GM19468 (cell line): Measurements from ENCODE around the gene CD79A.

Source experiments
- ATAC-seq: cut with Tn5 transposase; IDR thresholded peaks from one replicate; pipeline ENCODE4 v1.9.1; 2021; ENCODE audit warnings: mild to moderate bottlenecking, moderate library complexity, moderate number of reproducible peaks; ENCODE audit not compliant: unreplicated experiment; ENCODE audit errors: extremely low read depth

CD79A gene

DNA sequence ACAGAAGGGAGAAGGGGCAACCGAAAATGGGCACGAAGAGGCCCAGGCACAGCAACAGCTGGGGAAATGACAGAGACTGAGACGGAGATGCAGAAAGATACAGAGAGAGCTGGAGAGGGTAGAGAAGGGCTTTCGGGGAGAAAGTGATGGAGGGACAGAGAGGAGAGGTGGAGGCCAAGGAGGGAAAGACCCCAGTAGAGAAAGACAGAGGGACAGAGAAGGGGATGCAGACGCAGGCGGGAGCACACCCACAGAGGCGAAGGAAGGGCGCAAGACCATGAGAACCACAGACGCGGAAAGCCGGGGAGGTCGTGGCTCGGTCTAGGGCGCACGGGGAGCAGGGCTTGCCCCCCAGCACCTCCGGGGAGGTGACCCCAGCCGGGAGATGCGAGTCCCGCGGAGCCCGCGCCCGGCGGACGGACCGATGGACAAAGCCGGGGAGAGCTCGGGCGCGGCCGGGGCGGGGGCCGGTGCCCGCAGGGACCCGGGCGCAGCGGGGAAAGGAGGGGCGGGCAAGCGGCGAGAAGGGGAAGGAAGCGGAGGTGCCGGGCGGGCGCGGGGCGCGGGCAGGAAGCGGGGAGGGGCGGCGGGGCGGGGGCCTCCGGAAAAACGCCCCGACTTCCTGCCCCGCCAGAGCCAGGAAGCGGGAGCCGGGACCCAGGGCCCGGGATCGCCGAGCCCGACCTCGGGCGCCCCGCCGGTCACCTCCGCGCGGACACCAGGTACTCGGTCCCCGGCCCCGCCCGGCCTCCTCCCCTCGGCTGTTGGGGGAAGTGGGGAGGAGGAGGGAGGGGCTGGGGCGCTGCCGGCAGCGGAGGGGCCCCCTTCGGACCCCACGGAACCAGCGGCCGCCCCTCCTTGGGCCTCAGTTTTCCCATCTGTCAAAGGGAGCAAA, 5.7 kb downstream of the CD79A start, which contains the start of gene ARHGEF1:
Gene ARHGEF1 (plus strand): TSS at position 617 of the 895 bp plus-strand sequence. CDS start 4,899 bp downstream, outside the sequence.
- no peak for ATAC-seq

GRCh38 chr19:41883463-41883820, 6.4 kb downstream of the CD79A start:
- ATAC-seq: no peak

DNA sequence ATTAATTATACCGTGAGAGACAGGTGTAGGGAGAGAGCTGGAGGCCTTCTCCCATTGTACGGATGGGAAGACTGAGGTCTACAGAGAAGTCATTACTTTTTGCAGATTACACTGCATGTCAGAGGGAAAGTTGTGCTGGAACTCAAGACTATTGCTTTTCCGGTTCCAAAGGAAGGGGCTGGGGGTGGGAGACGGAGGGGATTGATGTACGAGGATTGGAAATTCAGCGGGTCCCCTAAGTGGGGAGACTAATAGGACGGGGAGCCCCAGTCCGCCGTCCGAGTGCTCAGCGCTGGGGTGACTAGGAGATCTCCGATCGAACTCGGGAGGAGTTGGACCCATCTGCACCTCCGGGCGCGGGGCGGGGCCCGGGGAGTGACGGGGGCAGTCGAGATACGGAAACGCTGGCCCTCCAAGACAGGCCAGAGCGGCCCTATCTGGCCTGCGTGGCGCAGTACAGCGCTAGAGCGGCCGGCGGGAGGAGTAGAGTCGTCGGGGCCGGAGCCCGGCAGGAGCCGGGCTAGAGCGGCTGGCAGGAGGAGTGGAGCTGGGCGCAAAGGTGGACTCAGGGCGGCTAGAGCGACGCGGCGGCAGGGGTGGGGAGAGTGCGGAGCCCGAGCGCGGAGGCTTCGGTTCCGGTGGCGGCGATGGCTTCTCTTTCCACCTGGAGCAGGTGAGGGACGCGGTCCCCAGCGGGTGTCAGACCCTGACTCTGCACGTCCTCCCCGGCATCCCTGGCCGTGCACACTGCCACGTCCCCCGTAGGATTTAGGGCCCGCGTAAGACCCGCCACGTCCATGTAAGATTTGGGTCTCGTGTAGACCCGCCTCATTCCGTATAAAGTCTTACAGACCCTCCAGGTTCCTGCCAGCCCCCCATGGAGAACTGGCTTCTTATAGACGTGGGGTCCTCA, 7.0 kb downstream of the CD79A start:
- ATAC-seq: peak; percentile 75

DNA sequence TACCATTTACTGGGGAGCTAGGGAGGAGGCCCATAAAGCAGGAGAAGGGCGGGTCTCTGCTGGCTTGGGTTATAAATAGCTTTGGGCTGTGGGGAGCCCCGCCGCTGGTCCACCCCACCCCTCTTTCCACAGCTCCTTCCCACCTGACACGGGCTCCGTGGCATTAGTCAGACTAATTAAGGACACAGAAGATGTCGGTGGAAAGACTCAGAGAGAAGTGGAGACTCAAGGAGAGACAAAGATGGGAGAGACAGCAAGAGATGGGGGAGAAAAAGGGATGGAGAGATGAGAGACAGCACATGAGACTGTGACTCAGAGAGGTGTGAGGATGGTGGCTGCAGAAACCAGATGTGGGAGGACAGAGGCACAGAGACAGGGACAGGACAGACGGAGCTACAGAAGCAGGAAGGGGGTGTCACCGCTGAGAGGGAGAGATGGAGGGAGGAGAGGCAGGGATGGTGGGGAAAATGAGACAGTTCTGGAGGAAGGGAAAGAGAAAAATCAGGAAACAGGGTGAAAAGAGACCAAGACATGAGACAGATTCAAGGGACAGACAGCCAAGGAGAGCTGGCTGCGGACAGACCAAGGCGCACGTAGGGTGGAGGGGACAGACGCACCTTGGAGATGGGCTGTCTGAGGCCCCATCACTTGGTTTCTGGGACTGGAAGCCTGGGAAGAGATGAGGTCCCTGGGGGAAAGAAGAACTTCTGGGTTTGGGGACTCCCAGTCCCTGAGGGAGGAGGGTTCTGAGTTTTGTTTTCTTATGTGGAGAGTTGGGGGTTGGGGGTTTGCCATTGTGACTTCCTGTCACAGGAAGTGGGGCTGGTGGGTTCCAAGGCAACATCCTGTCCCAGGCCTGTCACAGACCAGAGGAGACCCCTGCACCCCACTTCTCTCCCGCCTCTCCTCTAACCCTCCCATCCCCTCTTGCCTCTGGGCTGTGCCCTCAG, 10.0 kb downstream of the CD79A start:
- ATAC-seq: no peak

GRCh38 chr19:41887711-41888382, 10.8 kb downstream of the CD79A start:
- no peak for ATAC-seq

GRCh38 chr19:41888926-41889325, 11.8 kb downstream of the CD79A start:
- ATAC-seq: no peak

DNA sequence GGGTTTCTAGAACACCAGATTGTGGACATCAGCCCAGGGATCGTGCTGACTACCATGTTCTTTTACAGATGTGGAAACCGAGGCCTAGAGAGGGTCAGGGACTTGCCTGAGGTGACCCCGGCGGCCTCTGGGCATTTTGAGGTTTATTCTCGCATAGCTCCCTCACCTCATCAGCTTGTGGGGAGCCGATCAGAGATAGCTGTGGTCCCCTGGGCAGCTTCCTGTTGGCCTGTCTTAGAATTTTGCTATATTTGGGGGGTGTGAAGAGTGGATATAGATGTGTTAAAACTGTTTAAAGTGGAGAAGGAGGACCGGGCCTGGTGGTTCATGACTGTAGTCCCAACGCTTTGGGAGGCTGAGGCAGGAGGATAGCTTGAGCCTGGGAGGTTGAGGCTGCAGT, 12.8 kb downstream of the CD79A start:
- ATAC-seq: no peak

- no peak for ATAC-seq
These were observed 13.9 kb downstream of the CD79A start for GRCh38 chr19:41890936-41891335.

DNA sequence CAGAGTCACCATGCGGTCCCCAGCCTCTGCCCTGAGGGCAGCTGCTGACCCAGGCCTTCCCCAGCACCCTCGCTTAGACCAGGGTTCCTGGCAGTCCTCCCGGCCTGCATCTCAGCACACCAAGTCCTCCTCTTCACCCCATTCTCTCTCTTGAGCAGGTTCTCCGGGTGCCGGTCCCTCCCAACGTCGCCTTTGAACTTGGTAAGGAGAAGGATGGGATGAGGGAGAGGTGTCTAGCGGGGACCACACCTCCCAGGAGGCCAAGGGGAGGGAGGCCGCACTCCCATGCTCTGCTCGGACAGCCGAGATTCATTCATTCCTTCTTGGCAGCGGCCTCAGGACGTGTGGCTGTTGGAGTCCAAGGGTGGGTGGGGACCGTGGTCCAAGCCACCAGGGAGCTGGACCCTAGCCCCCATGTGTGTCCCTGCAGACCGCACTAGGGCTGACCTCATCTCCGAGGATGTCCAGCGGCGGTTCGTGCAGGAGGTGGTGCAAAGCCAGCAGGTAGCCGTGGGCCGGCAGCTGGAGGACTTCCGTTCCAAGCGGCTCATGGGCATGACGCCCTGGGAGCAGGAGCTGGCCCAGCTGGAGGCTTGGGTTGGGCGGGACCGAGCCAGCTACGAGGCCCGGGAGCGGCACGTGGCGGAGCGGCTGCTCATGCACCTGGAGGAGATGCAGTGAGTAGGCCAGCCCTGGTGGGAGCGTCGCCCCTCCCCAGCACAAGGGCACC, 15.3 kb downstream of the CD79A start:
- no peak for ATAC-seq

DNA sequence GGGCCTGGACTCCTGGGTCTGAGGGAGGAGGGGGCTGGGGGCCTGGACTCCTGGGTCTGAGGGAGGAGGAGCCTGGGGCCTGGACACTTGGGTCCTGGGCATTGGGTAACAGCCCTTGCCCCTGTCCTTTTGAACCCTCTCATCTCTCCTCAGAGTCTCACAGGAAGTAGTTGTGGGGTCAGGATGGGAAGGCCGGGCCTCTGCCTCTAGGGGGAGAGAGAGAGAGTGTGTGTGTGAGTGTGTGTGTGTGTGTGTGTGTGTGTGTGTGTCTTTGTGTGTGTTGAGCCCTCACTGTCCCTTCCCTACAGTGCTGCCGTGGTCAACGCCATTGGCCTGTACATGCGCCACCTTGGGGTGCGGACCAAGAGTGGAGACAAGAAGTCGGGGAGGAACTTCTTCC, 16.8 kb downstream of the CD79A start:
- no peak for ATAC-seq

DNA sequence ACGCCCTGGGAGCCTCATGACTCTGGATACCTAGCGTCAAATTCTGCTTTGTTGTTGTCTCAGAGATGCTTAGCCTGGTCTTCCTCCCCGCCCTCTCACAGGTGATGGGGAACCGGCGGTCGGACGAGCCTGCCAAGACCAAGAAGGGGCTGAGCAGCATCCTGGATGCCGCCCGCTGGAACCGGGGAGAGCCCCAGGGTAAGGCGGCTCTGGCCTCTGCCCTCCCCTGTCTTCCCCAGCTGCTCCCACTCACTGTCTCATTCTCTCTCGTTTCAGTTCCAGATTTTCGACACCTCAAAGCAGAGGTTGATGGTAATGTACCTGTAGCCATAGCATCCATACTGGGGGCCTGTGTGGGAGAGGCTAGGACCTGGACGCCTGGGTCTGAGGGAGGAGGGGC, 17.3 kb downstream of the CD79A start:
- ATAC-seq: no peak

DNA sequence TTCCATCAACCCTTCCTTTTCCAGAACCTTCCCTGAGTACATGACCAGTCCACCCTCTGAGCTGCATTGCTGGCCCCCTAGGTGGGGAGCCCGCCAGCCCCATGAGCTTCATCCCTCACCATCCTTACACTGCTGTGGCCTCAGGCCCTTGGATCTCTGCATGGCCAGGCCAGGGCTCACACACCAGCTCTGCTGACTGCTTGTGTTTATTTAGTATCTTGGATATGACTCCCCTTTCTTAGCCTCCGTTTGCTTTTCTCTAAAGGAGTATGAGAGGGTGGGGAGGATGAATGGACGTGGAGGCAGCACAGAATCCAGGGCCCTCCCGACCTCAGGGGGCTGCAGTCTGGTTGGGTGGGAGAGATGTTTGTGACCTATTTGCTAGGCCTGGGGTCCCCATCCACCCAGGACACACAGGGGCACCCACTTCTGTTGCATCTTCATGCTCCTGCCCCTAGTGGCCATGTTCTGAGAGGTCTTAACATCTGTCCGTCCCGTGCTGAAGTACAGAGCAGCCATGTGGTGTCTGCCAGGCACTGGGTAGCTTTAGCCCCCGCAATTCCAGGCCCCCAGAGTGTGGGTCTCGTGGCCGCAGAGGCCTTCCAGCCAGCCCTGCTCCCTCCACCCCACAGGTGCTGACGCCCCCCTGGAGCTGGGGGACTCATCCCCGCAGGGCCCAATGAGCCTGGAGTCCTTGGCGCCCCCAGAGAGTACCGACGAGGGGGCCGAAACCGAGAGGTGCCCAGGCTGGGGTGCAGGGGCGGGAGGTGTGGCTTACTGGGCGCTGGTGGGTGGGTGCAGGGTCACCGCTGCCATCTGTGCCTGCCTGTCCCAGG, 18.9 kb downstream of the CD79A start:
- no peak for ATAC-seq

GRCh38 chr19:41896581-41896942, 19.5 kb downstream of the CD79A start:
- no peak for ATAC-seq

DNA sequence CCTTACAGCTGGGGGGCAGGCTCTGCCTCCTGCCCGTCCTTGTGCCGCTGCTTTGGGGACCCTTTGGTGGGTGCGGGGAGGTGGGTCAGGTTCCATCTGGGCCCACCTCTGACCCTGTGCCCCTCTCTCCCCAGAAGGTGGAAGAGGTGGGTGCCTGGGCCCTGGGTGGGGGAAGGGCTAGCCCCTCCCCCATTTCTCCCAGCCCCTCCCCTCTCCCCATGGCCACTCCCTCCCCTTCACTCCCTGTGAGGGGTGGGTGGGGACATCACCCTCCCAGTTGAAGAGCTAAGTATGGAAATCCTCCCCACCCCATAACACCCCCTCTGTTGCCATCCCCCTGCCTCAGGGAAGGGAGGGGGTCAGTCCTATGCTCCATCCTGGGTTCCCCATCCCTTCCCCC, 20.1 kb downstream of the CD79A start:
- no peak for ATAC-seq

GRCh38 chr19:41897820-41898219, 20.7 kb downstream of the CD79A start:
- no peak for ATAC-seq

- ATAC-seq: no peak
These were observed 21.2 kb downstream of the CD79A start for GRCh38 chr19:41898235-41898634.

GRCh38 chr19:41901707-41902360, 24.8 kb downstream of the CD79A start:
- no peak for ATAC-seq

GRCh38 chr19:41902594-41902993, 25.5 kb downstream of the CD79A start:
- no peak for ATAC-seq
